ENCODE measurements around the gene KTI12. TPM values are rescaled to one million over a fixed set of nuclear protein-coding genes. Genes with fewer than 3 reads are reported as not detected.

Gene KTI12
- total RNA-seq, 6 experiments from 2014 or later = 2.9 to 7.5 (median 4.2) TPM

GRCh38 chr1:52070704-52071103, 37.1 kb upstream of the KTI12 start:
- H3K9me3 ChIP-seq = no peaks in the 10 kb centered on the region
- no peak overlapping the region for H3K27ac ChIP-seq
- TF ChIP-seq CTCF (IDR thresholded peaks at IDR 0.05) (no peak), POLR2A (IDR thresholded peaks at IDR 0.05) (no peak)
- 89% methylated on average over 3 of the region's 4 CpGs for WGBS (ENCODE audit: insufficient coverage, low coverage, low lambda C conversion rate, missing lambda C conversion rate)
- DNase-seq (no peak), ATAC-seq (no peak)
- no peaks in the 10 kb centered on the region for H3K4me1 ChIP-seq
- H3K27me3 ChIP-seq = no peaks in the 10 kb centered on the region
- intact Hi-C loops (cut with DNase I) = no loop called here
- H3K36me3 ChIP-seq = peaks cover 0 to 27% (median 8%) of the 10 kb centered on the region in 4 donors
- H3K4me3 ChIP-seq = no peak overlapping the region

GRCh38 chr1:52063192-52063591, 29.6 kb upstream of the KTI12 start:
- no peak for DNase-seq

GRCh38 chr1:52060822-52061221, 27.2 kb upstream of the KTI12 start:
- no peak overlapping the region for H3K27ac ChIP-seq
- intact Hi-C loops (cut with DNase I) = no loop called here
- 97% methylated on average over 4 of the region's 4 CpGs for WGBS (ENCODE audit: insufficient coverage, low coverage, low lambda C conversion rate, missing lambda C conversion rate)
- H3K4me3 ChIP-seq = no peak overlapping the region
- no peaks in the 10 kb centered on the region for H3K9me3 ChIP-seq
- H3K27me3 ChIP-seq = no peaks in the 10 kb centered on the region
- ATAC-seq (no peak), DNase-seq (no peak)
- H3K4me1 ChIP-seq = peaks cover 0 to 10% (median 5%) of the 10 kb centered on the region in 4 donors
- H3K36me3 ChIP-seq = peaks cover 0 to 36% (median 16%) of the 10 kb centered on the region in 4 donors
- TF ChIP-seq CTCF (IDR thresholded peaks at IDR 0.05) (no peak), POLR2A (IDR thresholded peaks at IDR 0.05) (no peak)

More at GRCh38 chr1:52063192-52063591, 29.6 kb upstream of the KTI12 start:
- no peak for ATAC-seq
- Histone ChIP-seq H3K4me3 (no peak overlapping the region), H3K27ac (no peak overlapping the region), H3K4me1 (no peaks in the 10 kb centered on the region), H3K36me3 (peaks cover 0 to 51% (median 24%) of the 10 kb centered on the region in 4 donors), H3K27me3 (no peaks in the 10 kb centered on the region), H3K9me3 (no peaks in the 10 kb centered on the region)
- intact Hi-C loops (cut with DNase I) = no loop called here
- 83% methylated on average over 2 of the region's 2 CpGs for WGBS (ENCODE audit: insufficient coverage, low coverage, low lambda C conversion rate, missing lambda C conversion rate)
- no peak for TF ChIP-seq CTCF (IDR thresholded peaks at IDR 0.05)
- no peak for TF ChIP-seq POLR2A (IDR thresholded peaks at IDR 0.05)

- intact Hi-C loops (cut with DNase I) = no loop called here
- Histone ChIP-seq H3K4me1 (peaks cover 0 to 10% (median 5%) of the 10 kb centered on the region in 4 donors), H3K9me3 (no peaks in the 10 kb centered on the region), H3K36me3 (peaks cover 0 to 26% (median 11%) of the 10 kb centered on the region in 4 donors), H3K27ac (no peak overlapping the region), H3K4me3 (no peak overlapping the region), H3K27me3 (no peaks in the 10 kb centered on the region)
- DNase-seq = no peak
- ATAC-seq = no peak
- TF ChIP-seq CTCF (IDR thresholded peaks at IDR 0.05) = no peak
- 89% methylated on average over 1 of the region's 1 CpG for WGBS (ENCODE audit: insufficient coverage, low coverage, low lambda C conversion rate, missing lambda C conversion rate)
Observed at GRCh38 chr1:52059888-52060287, 26.3 kb upstream of the KTI12 start.

- TF ChIP-seq CTCF (IDR thresholded peaks at IDR 0.05) (no peak), POLR2A (IDR thresholded peaks at IDR 0.05) (no peak)
- no peaks in the 10 kb centered on the region for H3K27me3 ChIP-seq
- H3K4me1 ChIP-seq = peaks cover 0 to 11% (median 5%) of the 10 kb centered on the region in 4 donors
- H3K4me3 ChIP-seq = no peak overlapping the region
- H3K36me3 ChIP-seq = peaks cover 0 to 21% (median 9%) of the 10 kb centered on the region in 4 donors
- intact Hi-C loops (cut with DNase I) = no loop called here
- no peak for ATAC-seq
- H3K27ac ChIP-seq = no peak overlapping the region
- H3K9me3 ChIP-seq = no peaks in the 10 kb centered on the region
- DNase-seq = no peak
Observed at GRCh38 chr1:52059321-52059720, 25.7 kb upstream of the KTI12 start.
